HEK293 (cell line): ENCODE measurements around the gene MVP.

ENCODE experiments used
- HIC1 ChIP-seq: fragments of 450-650 bp; formaldehyde crosslinking; IDR thresholded peaks from 2 replicates; pipeline ENCODE4 v1.5.1; 2016; ENCODE audit warnings: missing biosample characterization, missing genetic modification characterization
- KLF10 ChIP-seq: fragments of 450-650 bp; IDR thresholded peaks from 2 replicates; pipeline ENCODE4 v1.5.1; 2018; ENCODE audit warnings: missing biosample characterization, mild to moderate bottlenecking, missing genetic modification characterization
- SCRT1 ChIP-seq: fragments of 450-650 bp; formaldehyde crosslinking; IDR thresholded peaks from 2 replicates; pipeline ENCODE4 v1.5.1; 2016; ENCODE audit warnings: missing biosample characterization, missing genetic modification characterization, borderline replicate concordance
- SP3 ChIP-seq: fragments of 450-650 bp; formaldehyde crosslinking; IDR thresholded peaks from 2 replicates; pipeline ENCODE4 v1.5.1; 2016; ENCODE audit warnings: missing biosample characterization, missing genetic modification characterization
- TRIM28 ChIP-seq: IDR thresholded peaks from 2 replicates; pipeline ENCODE4 v1.6.1; 2011; ENCODE audit warnings: low read length, control low read depth, borderline replicate concordance
- TSHZ1 ChIP-seq: fragments of 450-650 bp; formaldehyde crosslinking; IDR thresholded peaks from 2 replicates; pipeline ENCODE4 v1.5.1; 2016; ENCODE audit warnings: missing biosample characterization, missing genetic modification characterization, borderline replicate concordance
- ZBTB1 ChIP-seq: fragments of 450-650 bp; formaldehyde crosslinking; IDR thresholded peaks from 2 replicates; pipeline ENCODE4 v1.5.1; 2016; ENCODE audit warnings: missing biosample characterization, missing genetic modification characterization
- ZBTB8A ChIP-seq: fragments of 450-650 bp; formaldehyde crosslinking; IDR thresholded peaks from 2 replicates; pipeline ENCODE4 v1.5.1; 2016; ENCODE audit warnings: missing biosample characterization, missing genetic modification characterization
- ZFHX2 ChIP-seq: fragments of 450-650 bp; formaldehyde crosslinking; conservative IDR thresholded peaks from 2 replicates; pipeline ENCODE4 v1.5.1; 2016; ENCODE audit warnings: missing biosample characterization, missing genetic modification characterization
- ZNF148 ChIP-seq: fragments of 450-650 bp; formaldehyde crosslinking; IDR thresholded peaks from 2 replicates; pipeline ENCODE4 v1.5.0; 2017; ENCODE audit warnings: missing biosample characterization, missing genetic modification characterization, borderline replicate concordance
- ZNF157 ChIP-seq: fragments of 450-650 bp; formaldehyde crosslinking; IDR thresholded peaks from 2 replicates; pipeline ENCODE4 v1.5.1; 2016; ENCODE audit warnings: missing biosample characterization, missing genetic modification characterization
- ZNF19 ChIP-seq: fragments of 450-650 bp; formaldehyde crosslinking; IDR thresholded peaks from 2 replicates; pipeline ENCODE4; 2016; ENCODE audit warnings: missing biosample characterization, missing genetic modification characterization, low read depth
- ZNF202 ChIP-seq: fragments of 450-650 bp; formaldehyde crosslinking; IDR thresholded peaks from 2 replicates; pipeline ENCODE4 v1.5.1; 2016; ENCODE audit warnings: missing biosample characterization, missing genetic modification characterization, borderline replicate concordance
- ZNF473 ChIP-seq: fragments of 450-650 bp; formaldehyde crosslinking; IDR thresholded peaks from 2 replicates; pipeline ENCODE4 v1.5.1; 2017; ENCODE audit warnings: missing biosample characterization, missing genetic modification characterization
- ZNF501 ChIP-seq: fragments of 450-650 bp; formaldehyde crosslinking; IDR thresholded peaks from 2 replicates; pipeline ENCODE4 v1.5.1; 2016; ENCODE audit warnings: missing biosample characterization, missing genetic modification characterization
- ZNF530 ChIP-seq: fragments of 450-650 bp; formaldehyde crosslinking; IDR thresholded peaks from 2 replicates; pipeline ENCODE4 v1.5.1; 2016; ENCODE audit warnings: low read depth, missing biosample characterization, missing genetic modification characterization
- ZNF555 ChIP-seq: fragments of 450-650 bp; formaldehyde crosslinking; conservative IDR thresholded peaks from 2 replicates; pipeline ENCODE4 v1.5.1; 2017; ENCODE audit warnings: missing biosample characterization, mild to moderate bottlenecking, missing genetic modification characterization, inconsistent platforms
- ZNF626 ChIP-seq: fragments of 450-650 bp; sonication (Bioruptor Pico); formaldehyde crosslinking; IDR thresholded peaks from 2 replicates; pipeline ENCODE4 v1.5.1; 2018; ENCODE audit warnings: missing biosample characterization, missing genetic modification characterization, inconsistent platforms
- ZNF654 ChIP-seq: fragments of 450-650 bp; formaldehyde crosslinking; IDR thresholded peaks from 2 replicates; pipeline ENCODE4 v1.5.1; 2016; ENCODE audit warnings: low read depth, missing biosample characterization, missing genetic modification characterization
- ZNF791 ChIP-seq: fragments of 450-650 bp; formaldehyde crosslinking; IDR thresholded peaks from 2 replicates; pipeline ENCODE4 v1.5.1; 2016; ENCODE audit warnings: missing biosample characterization, missing genetic modification characterization
- ZSCAN23 ChIP-seq: fragments of 450-650 bp; formaldehyde crosslinking; IDR thresholded peaks from 2 replicates; pipeline ENCODE4 v1.5.1; 2016; ENCODE audit warnings: missing biosample characterization, missing genetic modification characterization
- TF ChIP-seq, protein P1 (sequence below): fragments of 450-650 bp; formaldehyde crosslinking; IDR thresholded peaks from 2 replicates; pipeline ENCODE4 v1.5.1; 2016; ENCODE audit warnings: missing biosample characterization, missing genetic modification characterization
- TF ChIP-seq, protein P2 (sequence below): fragments of 450-650 bp; formaldehyde crosslinking; IDR thresholded peaks from 2 replicates; pipeline ENCODE4 v1.5.1; 2016; ENCODE audit warnings: missing biosample characterization, missing genetic modification characterization

Gene MVP

DNA sequence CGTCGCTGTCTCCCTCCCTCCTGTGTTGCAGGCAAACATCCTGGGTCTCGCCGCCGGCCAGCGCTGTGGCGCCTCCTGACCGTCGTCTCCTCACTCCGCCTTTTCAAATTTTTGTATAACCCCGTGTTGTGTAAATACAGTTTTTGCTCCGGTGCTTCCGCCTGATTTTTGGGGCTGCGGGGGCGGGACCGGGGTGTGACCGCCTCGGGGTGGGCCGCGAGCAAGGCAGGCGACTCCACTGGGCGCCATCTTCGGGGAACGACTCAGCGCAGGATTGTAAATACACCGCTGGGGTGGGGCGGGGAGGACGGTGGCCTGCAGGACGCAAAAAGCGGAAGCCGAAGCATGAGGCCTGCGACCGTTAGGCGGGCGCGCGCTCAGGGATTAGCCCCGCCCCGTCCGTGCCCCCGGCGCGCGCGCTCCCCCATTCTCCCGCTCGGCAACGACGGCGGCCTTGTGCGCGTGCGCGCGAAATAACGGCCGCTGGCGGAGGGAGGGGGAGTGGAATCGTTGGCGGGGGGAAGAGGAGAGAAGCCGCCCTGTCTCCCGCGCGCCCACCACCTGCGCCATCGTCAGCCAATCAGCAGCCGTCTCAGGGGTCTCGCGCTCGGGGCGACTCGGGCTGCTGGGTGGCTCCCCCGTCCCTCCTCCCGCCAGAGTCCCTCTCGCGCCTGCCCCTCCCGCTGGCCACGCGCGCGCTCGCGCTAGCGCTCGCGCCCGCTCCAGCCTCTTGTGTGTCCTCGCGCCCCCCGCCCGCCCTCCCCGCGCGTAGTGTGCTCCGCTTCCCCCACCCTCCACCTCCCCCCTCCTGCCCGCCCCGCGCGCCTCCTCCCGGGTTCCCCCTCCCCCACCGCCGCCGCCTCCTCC lies 14.8 kb upstream of the MVP start (continued):
- TF ChIP-seq ZSCAN23 (tag by site-specific recombination) (peak; percentile 88; the same call in 1 of the 2 replicates), ZFHX2 (peak; percentile 76), SCRT1 (tag by site-specific recombination) (no peak), ZNF791 (tag by site-specific recombination) (no peak), ZBTB8A (tag by site-specific recombination) (peak; percentile 96), TRIM28 (no peak), ZNF148 (tag by site-specific recombination) (no peak), ZNF202 (no peak), ZNF157 (tag by site-specific recombination) (no peak), ZBTB1 (tag by site-specific recombination) (0 out of 2 replicates have a peak, but pooled peaks have one; percentile 50), ZNF19 (tag by site-specific recombination) (no peak), TSHZ1 (0 out of 2 replicates have a peak, but pooled peaks have one; percentile 74), ZNF555 (tag by site-specific recombination) (no peak), KLF10 (tag by site-specific recombination) (peak; percentile 99), ZNF473 (tag by site-specific recombination) (no peak), ZNF501 (no peak), ZNF654 (tag by site-specific recombination) (no peak; the same call in 1 of the 2 replicates), HIC1 (tag by site-specific recombination) (no peak), SP3 (tag by site-specific recombination) (peak; percentile 98), ZNF530 (tag by site-specific recombination) (no peak), ZNF626 (no peak)
- TF ChIP-seq, protein P1, sequence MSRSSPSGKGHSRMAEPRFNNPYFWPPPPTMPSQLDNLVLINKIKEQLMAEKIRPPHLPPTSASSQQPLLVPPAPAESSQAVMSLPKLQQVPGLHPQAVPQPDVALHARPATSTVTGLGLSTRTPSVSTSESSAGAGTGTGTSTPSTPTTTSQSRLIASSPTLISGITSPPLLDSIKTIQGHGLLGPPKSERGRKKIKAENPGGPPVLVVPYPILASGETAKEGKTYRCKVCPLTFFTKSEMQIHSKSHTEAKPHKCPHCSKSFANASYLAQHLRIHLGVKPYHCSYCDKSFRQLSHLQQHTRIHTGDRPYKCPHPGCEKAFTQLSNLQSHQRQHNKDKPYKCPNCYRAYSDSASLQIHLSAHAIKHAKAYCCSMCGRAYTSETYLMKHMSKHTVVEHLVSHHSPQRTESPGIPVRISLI (tag by site-specific recombination): no peak
- TF ChIP-seq, protein P2, sequence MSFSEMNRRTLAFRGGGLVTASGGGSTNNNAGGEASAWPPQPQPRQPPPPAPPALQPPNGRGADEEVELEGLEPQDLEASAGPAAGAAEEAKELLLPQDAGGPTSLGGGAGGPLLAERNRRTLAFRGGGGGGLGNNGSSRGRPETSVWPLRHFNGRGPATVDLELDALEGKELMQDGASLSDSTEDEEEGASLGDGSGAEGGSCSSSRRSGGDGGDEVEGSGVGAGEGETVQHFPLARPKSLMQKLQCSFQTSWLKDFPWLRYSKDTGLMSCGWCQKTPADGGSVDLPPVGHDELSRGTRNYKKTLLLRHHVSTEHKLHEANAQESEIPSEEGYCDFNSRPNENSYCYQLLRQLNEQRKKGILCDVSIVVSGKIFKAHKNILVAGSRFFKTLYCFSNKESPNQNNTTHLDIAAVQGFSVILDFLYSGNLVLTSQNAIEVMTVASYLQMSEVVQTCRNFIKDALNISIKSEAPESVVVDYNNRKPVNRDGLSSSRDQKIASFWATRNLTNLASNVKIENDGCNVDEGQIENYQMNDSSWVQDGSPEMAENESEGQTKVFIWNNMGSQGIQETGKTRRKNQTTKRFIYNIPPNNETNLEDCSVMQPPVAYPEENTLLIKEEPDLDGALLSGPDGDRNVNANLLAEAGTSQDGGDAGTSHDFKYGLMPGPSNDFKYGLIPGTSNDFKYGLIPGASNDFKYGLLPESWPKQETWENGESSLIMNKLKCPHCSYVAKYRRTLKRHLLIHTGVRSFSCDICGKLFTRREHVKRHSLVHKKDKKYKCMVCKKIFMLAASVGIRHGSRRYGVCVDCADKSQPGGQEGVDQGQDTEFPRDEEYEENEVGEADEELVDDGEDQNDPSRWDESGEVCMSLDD (tag by site-specific recombination): peak; percentile 84
